Stimulated activated CD8-positive, alpha-beta memory T cell treated with anti-CD3 and anti-CD28 coated beads, Interleukin-4, amount 100 ng/mL, for 4 hours (primary cell): ENCODE data around the gene LPAR2.
"Not testable (repeated sequence)": the region's sequence is repeated elsewhere in the genome, so short reads cannot be mapped to it uniquely, and the experiment has no call there.

Source experiments
- DNase-seq, 2 donors: peaks; one replicate each; pipeline ENCODE4 v3.0.0-alpha.2; 2020; ENCODE audit warnings: low read depth in 2 of 2, low spot score in 1 of 2

The LPAR2 gene

GRCh38 chr19:19632661-19633060, 4.6 kb upstream of the LPAR2 start:
- no peak for DNase-seq

- no peak for DNase-seq
Measured at GRCh38 chr19:19631346-19631745, 3.3 kb upstream of the LPAR2 start.

DNA sequence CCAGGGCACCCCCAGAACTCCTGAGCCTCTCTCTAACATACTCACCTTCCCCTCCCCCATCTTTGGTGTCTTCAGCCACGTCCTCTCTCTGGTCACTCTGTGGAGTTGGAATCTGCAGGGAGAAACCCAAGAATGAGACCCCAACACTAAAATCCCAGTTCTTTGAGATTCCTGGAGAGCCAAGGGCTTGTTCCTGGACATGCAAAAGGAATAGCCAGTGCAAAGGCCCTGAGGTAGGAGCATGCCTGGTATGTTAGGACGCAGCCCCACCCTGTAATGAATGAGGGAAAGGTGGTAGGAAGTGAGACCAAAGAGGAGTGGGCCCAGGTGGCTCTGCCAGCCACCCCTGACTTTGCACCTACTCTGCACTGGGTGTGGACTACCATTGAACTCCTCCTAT, 2.4 kb upstream of the LPAR2 start:
- no peak for DNase-seq

GRCh38 chr19:19630062-19630414, 2.0 kb upstream of the LPAR2 start:
- no peak for DNase-seq

GRCh38 chr19:19628501-19629134, 598 bp upstream of the LPAR2 start:
- peak in 1 of 2 donors; percentile 33 for DNase-seq

DNA sequence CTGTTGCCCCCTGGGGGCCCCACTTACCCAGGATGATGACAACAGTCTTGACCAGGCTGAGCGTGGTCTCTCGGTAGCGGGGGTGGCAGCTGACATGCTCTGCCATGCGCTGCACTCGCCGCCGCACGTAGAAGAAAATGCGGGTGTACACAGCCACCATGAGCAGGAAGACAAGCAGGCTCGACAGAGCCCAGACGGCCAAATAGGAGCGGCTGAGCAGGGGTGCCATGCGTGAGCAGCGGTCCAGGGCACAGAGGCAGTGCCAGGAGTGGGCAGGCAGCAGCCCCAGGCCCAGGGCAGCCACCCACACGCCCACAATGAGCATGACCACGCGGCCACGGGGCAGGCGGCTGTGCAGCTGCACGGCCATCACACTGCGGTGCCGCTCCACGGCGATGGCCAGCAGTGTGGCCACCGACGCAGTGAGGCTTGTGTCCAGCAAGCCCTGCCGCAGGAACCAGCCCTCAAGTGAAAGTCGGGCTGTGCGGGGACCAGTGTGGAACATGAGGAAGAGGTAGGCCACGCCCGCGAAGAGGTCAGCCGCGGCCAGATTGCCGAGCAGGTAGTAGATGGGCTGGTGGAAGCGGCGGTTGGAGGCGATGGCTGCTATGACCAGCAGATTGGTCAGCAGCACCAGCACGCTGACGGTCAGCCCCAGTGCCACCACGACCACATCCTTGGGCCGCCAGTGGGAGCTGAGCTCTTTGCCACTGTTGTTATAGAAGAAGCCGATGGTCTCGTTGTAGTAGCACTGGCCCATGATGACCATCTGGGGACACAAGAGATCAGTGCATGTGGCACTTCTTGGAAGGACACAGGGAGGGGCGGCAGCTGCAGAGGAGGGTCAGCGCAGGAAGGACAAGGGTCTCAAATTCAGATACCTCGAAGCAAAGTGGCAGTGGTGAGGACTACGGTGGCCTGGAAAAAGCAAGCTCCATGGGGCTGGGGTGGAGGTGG, 1.2 kb downstream of the LPAR2 start:
- DNase-seq = no peak

DNA sequence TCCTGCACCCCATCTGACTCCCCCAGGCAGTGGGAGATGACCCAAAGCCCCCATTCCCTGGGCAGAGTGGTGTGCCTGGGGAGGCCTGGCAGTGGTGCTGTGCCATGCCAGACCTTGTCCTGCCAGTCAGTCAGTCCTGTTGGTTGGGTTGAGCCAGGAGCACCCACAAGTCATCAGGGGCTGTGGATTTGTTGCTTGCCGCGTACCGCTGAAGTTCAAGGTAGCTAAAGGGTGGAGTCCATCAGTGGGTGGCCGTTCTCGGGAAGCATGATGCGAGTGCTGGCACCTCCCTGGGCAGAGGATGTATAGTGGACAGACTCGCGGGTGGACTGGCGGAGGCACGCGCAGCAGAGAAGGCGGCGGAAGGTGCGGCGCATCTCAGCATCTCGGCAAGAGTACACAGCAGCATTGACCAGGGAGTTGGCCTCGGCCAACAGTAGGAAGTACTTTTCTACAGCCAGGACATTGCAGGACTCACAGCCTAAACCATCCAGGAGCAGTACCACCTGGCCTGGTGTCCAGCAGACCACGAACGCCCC, 3.9 kb downstream of the LPAR2 start:
- no peak for DNase-seq

- no peak for DNase-seq
Measured at GRCh38 chr19:19623383-19623782, 4.6 kb downstream of the LPAR2 start.

DNA sequence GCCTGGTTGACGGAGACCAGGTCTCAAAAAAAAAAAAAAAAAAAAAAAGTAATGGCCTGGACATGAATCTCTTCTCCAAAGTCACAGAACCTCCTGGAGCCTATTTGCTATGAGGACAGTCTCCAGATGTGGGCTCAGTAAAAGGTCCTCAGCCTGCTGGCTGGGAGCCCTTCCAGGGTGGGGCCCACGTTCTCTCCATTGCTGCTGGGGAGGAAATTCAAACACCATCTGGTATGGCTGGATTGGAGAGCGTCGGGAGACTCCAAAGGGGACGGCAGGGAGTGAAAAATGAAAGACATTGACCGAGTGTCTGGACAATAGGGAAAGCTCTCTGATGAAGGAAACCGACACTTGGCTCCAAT, 8.2 kb downstream of the LPAR2 start:
- DNase-seq = no peak

DNA sequence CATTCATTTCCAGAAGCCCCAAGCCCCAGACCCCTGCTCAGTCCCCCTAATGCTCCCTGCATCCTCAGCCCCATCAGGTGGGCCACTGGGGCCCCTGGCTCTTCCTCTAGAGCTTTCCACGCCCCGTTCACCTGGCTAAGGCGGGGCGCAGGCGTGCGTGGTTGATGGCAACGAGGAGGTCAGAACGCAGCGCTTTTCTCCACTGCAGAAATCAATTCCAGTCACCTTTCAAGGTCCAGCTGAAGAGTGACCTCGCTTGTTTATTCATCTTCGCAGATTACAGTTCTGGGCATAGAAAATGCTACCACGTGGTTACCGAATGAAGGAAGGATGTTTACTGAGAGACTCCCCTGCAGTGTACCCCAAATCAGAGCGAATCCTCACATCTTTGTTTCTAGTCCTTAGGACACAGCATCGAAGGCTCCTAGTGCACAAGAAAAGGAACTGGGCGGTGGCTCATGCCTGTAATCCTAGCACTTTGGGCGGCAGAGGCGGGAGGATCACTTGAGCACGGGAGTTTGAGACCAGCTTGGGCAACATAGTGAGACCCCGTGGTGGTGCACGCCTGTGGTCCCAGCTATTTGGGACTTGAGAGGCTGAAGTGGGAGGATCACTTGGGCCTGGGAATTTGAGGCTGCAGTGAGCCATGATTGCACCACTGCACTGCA, 8.7 kb downstream of the LPAR2 start:
- DNase-seq = no peak

- peak; percentile 98 to 99 for DNase-seq
Measured at GRCh38 chr19:19618219-19619051, 9.6 kb downstream of the LPAR2 start, which contains the start of gene PBX4. Gene PBX4, minus strand, starts transcription at chr19:19618687. Its CDS starts 58 bp downstream, at chr19:19618629.

DNA sequence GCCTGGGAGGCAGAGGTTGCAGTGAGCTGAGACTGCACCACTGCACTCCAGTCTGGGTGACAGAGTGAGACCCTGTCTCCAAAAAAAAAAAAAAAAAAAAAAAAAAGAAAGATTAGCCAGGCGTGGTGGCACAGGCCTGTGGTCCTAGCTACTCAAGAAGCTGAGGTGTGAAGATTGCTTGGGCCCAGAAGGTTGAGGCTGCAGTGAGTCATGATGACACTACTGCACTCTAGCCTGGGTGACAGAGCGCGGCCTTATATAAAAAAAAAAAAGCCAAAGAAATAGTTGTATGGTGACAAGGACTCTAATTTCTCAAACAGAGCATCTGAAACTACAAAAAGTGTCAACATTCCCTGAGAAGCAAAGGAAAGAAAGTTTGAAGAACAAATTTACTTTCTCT, 12.9 kb downstream of the LPAR2 start:
- peak in 1 of 2 donors; percentile 36 for DNase-seq

DNA sequence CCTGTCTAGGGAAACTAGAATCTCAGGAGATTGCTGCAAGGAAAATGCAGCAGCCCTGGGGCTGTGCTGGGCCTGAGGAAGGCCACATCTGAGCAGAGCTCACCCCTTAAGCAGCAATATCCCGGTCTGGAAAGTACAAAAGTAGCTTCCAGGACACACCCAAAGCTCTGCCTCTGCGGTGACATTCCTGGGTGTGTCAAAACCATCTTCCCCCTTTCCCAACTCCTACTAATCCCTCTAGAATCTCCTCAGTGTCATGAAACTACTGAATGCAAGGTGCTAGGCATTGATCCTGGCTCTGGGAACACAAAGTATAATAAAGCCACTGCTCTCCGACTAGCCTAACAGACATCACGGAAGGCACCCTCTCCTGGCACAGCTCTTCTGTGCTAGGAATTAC, 14.5 kb downstream of the LPAR2 start:
- no peak for DNase-seq

DNA sequence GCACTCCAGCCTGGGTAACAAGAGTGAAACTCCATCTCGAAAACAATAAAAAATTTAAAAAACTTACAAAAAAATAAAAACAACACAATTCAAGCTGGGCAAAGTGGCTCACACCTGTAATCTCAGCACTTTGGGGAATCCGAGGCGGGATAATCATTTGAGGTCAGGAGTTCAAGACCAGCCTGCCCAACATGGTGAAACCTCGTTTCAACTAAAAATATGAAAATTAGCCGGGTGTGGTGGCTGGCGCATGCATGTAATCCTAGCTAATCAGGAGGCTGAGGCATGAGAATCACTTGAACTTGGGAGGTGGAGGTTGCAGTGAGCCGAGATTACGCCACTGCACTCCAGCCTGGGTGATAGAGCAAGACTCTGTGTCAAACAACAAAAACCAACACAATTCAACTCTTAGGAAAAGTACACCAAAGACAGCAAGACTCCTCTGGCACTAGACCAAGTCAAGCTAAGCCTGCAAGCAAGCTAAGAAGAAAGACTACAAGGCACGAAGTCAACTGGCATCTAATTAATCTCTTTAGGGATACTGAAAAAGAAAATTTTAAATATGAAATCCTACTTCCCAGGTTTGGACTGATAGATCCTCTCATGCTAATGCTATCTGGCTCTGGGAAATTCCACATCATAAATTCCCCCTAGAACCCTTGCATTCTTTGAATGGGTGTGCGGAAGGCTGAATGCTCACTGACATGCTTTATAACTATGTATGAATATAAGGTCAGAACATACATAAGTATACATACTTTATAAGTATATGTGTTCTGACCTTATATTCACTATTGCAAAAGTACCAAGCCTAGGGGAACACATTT, 17.4 kb downstream of the LPAR2 start:
- no peak for DNase-seq

- not testable (repeated sequence) for DNase-seq
Measured at GRCh38 chr19:19606686-19607085, 21.3 kb downstream of the LPAR2 start.

DNA sequence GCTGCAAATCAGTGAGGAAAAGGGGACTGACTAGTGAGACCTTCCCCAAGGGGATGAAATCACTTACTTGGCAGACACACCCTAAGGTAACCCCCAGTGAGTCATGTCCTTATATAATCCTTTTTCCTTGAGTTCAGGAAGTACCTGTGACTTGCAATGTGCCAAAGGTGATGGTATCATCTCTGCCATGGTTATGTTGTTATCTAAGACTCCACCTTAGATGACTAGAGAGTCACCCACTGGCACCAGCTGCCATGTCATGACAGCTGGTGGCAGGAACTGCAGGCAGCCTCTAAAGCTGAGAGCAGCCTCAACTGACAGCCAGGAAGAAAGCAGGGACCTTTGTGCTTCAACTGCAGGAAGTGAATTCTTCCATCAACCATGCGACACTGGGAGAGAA, 22.0 kb downstream of the LPAR2 start:
- DNase-seq = no peak

GRCh38 chr19:19602713-19603324, 25.2 kb downstream of the LPAR2 start:
- no peak for DNase-seq

- no peak for DNase-seq
Measured at GRCh38 chr19:19602136-19602712, 25.8 kb downstream of the LPAR2 start.

GRCh38 chr19:19600793-19601330, 27.2 kb downstream of the LPAR2 start:
- no peak for DNase-seq
